K562 (cell line): ENCODE measurements around the gene RPL39. TPM values are rescaled to one million over a fixed set of nuclear protein-coding genes. Genes with fewer than 3 reads are reported as not detected.
"Not testable (repeated sequence)": the region's sequence is repeated elsewhere in the genome, so short reads cannot be mapped to it uniquely, and the experiment has no call there.

Experiments
- ATAC-seq: fragments of 200-7000 bp; cut with Tn5 transposase; 3 replicates; pipeline ENCODE4 v1.9.1; 2020; ENCODE audit warnings: moderate library complexity
- BruUV-seq: library from RNA; stranded (reverse); fragments of 400-500 nt; replicated peaks from 2 replicates; lab custom pipeline; 2021; lab: Mats Ljungman, UMichigan
- CTCF ChIA-PET: fragments of 300-600 bp; formaldehyde crosslinking; extraction: SDS; loops from one replicate; lab custom pipeline; 2021; ENCODE audit warnings: low intra/inter-chr PET ratio; lab: Yijun Ruan, JAX
- POLR2A ChIA-PET: fragments of 300-600, 350-650 bp; sonication (Branson Sonifier 250); formaldehyde crosslinking; extraction: SDS; loops from one replicate; lab custom pipeline; 2021; ENCODE audit warnings: antibody characterized with exemption, inconsistent platforms; lab: Yijun Ruan, JAX
- DNase-seq, 4 experiments: peaks; one replicate each; pipeline versions ENCODE4 v3.0.0 to v3.0.0-alpha.2; 2011 to 2018; ENCODE audit warnings: low spot score in 3 of 4, mixed read lengths in 3 of 4; ENCODE audit errors: extremely low read depth in 1 of 4
- FAIRE-seq: peaks from 2 replicates; lab custom pipeline; 2011; peaks lifted over from hg19 to GRCh38; lab: Jason Lieb, UNC
- H2AFZ ChIP-seq: 2 replicates; pipeline ENCODE4 v1.6.0; 2011; ENCODE audit warnings: low read depth, low read length, control low read depth, inconsistent platforms
- H3K27ac ChIP-seq: fragments of 200-600 bp; 3 replicates; pipeline ENCODE4 v1.8.0; 2011; ENCODE audit warnings: low read depth, mild to moderate bottlenecking, control low read depth, inconsistent platforms, low read length, moderate library complexity, mixed read lengths; ENCODE audit errors: extremely low read depth
- H3K27me3 ChIP-seq, 2 experiments: fragments of 300-600 bp in 1 of 2; 2 replicates in 1 of 2; 3 replicates in 1 of 2; pipeline versions ENCODE4 v1.6.0 to v1.8.0; 2011; ENCODE audit warnings: inconsistent platforms in 2 of 2, low read length in 2 of 2, mild to moderate bottlenecking in 1 of 2, mixed read lengths in 1 of 2, moderate library complexity in 1 of 2; ENCODE audit not compliant: control insufficient read depth in 2 of 2, insufficient read depth in 2 of 2
- H3K36me3 ChIP-seq: fragments of 300-600 bp; 3 replicates; pipeline ENCODE4 v1.8.0; 2011; ENCODE audit warnings: mild to moderate bottlenecking, low read length, inconsistent platforms; ENCODE audit not compliant: control insufficient read depth, insufficient read depth
- H3K4me1 ChIP-seq, 2 experiments: fragments of 200-600 bp in 1 of 2; replicated peaks in 1 of 2; 2 replicates in 1 of 2; 3 replicates in 1 of 2; pipeline versions ENCODE4 v1.5.1 to v1.8.0; 2011; ENCODE audit warnings: inconsistent platforms in 2 of 2, low read length in 2 of 2, mild to moderate bottlenecking in 1 of 2, mixed read lengths in 1 of 2, moderate library complexity in 1 of 2; ENCODE audit not compliant: control insufficient read depth in 2 of 2, insufficient read depth in 2 of 2
- H3K4me2 ChIP-seq: 2 replicates; pipeline ENCODE4 v1.6.1; 2011; ENCODE audit warnings: low read length, control low read depth, inconsistent platforms, mixed read lengths; ENCODE audit not compliant: insufficient read depth
- H3K4me3 ChIP-seq: fragments of 200-600 bp; sonication (generic), shearing (Covaris generic); 2 replicates; pipeline ENCODE4 v1.5.1; 2016; ENCODE audit warnings: control low read depth, inconsistent platforms
- H3K79me2 ChIP-seq: fragments of 200-600 bp; 3 replicates; pipeline ENCODE4 v1.8.0; 2011; ENCODE audit warnings: low read length, inconsistent platforms; ENCODE audit not compliant: control insufficient read depth, insufficient read depth
- H3K9ac ChIP-seq, 2 experiments: 2 replicates each; pipeline versions ENCODE4 v1.6.0 to v1.6.1; 2011; ENCODE audit warnings: low read depth in 2 of 2, low read length in 2 of 2, control low read depth in 1 of 2, inconsistent platforms in 1 of 2, mild to moderate bottlenecking in 1 of 2, mixed read lengths in 1 of 2; ENCODE audit not compliant: insufficient read depth in 1 of 2
- H3K9me1 ChIP-seq: one replicate; pipeline ENCODE4 v1.6.0; 2011; ENCODE audit warnings: inconsistent platforms, mild to moderate bottlenecking, low read length, moderate library complexity; ENCODE audit not compliant: control insufficient read depth, insufficient read depth
- H3K9me3 ChIP-seq: replicated peaks from 2 replicates; pipeline ENCODE4 v1.5.1; 2011; ENCODE audit warnings: low read depth, low read length, inconsistent platforms; ENCODE audit not compliant: control insufficient read depth, insufficient read depth
- H4K20me1 ChIP-seq: replicated peaks from 2 replicates; pipeline ENCODE4 v1.6.1; 2011; ENCODE audit warnings: low read length, inconsistent platforms, mixed read lengths; ENCODE audit not compliant: control insufficient read depth, insufficient read depth
- CREBBP ChIP-seq: IDR thresholded peaks from one replicate; pipeline ENCODE4 v1.6.1; 2012; ENCODE audit warnings: low read depth, mild to moderate bottlenecking, control low read depth, inconsistent platforms, low read length
- FOSL1 ChIP-seq: fragments of 200-800 bp; sonication (Bioruptor generic); conservative IDR thresholded peaks from 2 replicates; pipeline ENCODE4 v1.6.1; 2016; ENCODE audit warnings: missing genetic modification characterization, missing compliant biosample characterization
- FOXJ2 ChIP-seq: fragments of 200-800 bp; sonication (Bioruptor generic); IDR thresholded peaks from 2 replicates; pipeline ENCODE4 v1.6.1; 2016; ENCODE audit warnings: missing genetic modification characterization, missing compliant biosample characterization
- SPI1 ChIP-seq: IDR thresholded peaks from 2 replicates; pipeline ENCODE4 v1.6.1; 2011; ENCODE audit warnings: low read depth, low read length, control low read depth, borderline replicate concordance
- ZNF766 ChIP-seq: fragments of 200-800 bp; sonication (Bioruptor generic); conservative IDR thresholded peaks from 2 replicates; pipeline ENCODE4 v1.6.1; 2016; ENCODE audit warnings: missing genetic modification characterization, missing compliant biosample characterization
- WGBS: fragments of 100-300 bp; shearing (Covaris generic); methylation state at CpG from one replicate; pipeline ENCODE4 v1.1.6; 2016; ENCODE audit warnings: low coverage, mixed read lengths; ENCODE audit not compliant: insufficient coverage; ENCODE audit errors: missing lambda C conversion rate; 5-methylcytosine and 5-hydroxymethylcytosine counted together
- in situ Hi-C: fragments of 300-500 bp; cut with MboI; formaldehyde crosslinking; loops from 4 replicates; pipeline ENCODE4 v1.15.0; 2018; ENCODE audit warnings: inconsistent platforms, mixed read lengths
- intact Hi-C: fragments of 100-400 bp; cut with micrococcal nuclease; formaldehyde crosslinking; loops from 2 replicates; pipeline ENCODE4 v1.14.2; 2022
- polyA plus RNA-seq, 8 experiments: library from polyadenylated mRNA; depleted of rRNA in 4 of 8; stranded (reverse) in 5 of 8; unstranded in 3 of 8; fragments of >200 nt; fragmentation: Nextera tagmentation in 2 of 8; fragmentation: Illumina TruSeq in 1 of 8; extraction: Ambion mirVana in 2 of 8; extraction: Trizol in 1 of 8; gene quantifications; 2 replicates each; pipeline versions ENCODE4 v1.2.1 to v1.2.3, GENCODE V29; 2011 to 2014; ENCODE audit warnings: inconsistent platforms in 1 of 8, missing spikeins in 1 of 8
- total RNA-seq, 7 experiments: library from RNA; depleted of rRNA in 6 of 7; stranded (reverse); fragments of >200 nt in 6 of 7; fragmentation: Illumina TruSeq in 2 of 7; extraction: Trizol in 2 of 7; gene quantifications; 2 replicates each; pipeline versions ENCODE4 v1.2.1 to v1.2.3, GENCODE V29; 2011 to 2021; ENCODE audit warnings: low replicate concordance in 1 of 7

Gene RPL39
- total and polyA plus RNA-seq, 9 of the 15 experiments (the other 6 are each of a cell fraction or from before 2014, with no cell fraction given): 1,382 to 5,043 (median 3,226) TPM

DNA sequence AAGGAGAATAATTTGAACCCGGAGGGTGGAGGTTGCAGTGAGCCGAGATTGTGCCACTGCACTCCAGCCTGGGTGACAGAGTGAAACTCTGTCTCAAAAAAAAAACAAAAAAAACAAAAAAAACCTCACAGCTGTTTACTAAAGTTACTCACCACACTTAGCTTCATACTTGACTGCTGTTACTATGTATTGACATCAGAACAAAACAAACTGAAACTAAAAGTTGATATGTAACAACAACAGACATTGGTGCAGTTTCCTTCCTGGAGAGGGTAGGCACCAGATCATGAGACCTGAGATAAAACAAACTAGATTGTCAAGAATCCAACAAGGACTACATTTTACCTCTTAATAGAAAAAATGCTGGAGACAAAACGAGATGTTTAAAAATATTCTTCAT is 30.3 kb upstream of the RPL39 start:
- CTCF ChIA-PET, H3K27ac ChIP-seq, H2AFZ ChIP-seq: not testable (repeated sequence)

GRCh38 chrX:119817130-119817690 is 25.8 kb upstream of the RPL39 start:
- Histone ChIP-seq H3K9me3 (no peaks in the 10 kb centered on the region), H3K36me3 (no peaks in the 10 kb centered on the region), H3K9ac (no peak overlapping the region), H3K4me3 (no peak overlapping the region), H3K79me2 (no peaks in the 10 kb centered on the region), H3K27ac (no peak overlapping the region), H3K9me1 (no peaks in the 10 kb centered on the region), H4K20me1 (no peaks in the 10 kb centered on the region), H2AFZ (no peak overlapping the region), H3K27me3 (no peaks in the 10 kb centered on the region), H3K4me2 (no peak overlapping the region), H3K4me1 (no peaks in the 10 kb centered on the region)
- ChIA-PET POLR2A (interaction anchor here (0.7 to 1.9 kb wide), 3 partner anchors 10 to 145 kb away, joined by 3 to 11 read pairs (median 4); partner anchors contain the start of gene RPL39), CTCF (no interaction called here)
- DNase-seq: no peak
- 45% methylated on average over 4 of the region's 6 CpGs for WGBS
- ATAC-seq: no peak
- intact Hi-C loops: no loop called here
- FAIRE-seq: no peak
- TF ChIP-seq ZNF766 (peak; percentile 62; the same call in 1 of the 2 replicates), FOSL1 (tag) (peak; percentile 42; the same call in 1 of the 2 replicates), CREBBP (no peak), SPI1 (peak; percentile 53; the same call in 1 of the 2 replicates)
- in situ Hi-C loops: no loop called here
- no TSS peak for BruUV-seq

More for the DNA sequence above, 30.3 kb upstream of the RPL39 start:
- DNase-seq, FAIRE-seq, intact Hi-C loops, H3K4me1 ChIP-seq, H3K9me3 ChIP-seq, H4K20me1 ChIP-seq, H3K4me3 ChIP-seq, H3K36me3 ChIP-seq, H3K79me2 ChIP-seq, H3K4me2 ChIP-seq, H3K9ac ChIP-seq, in situ Hi-C loops, BruUV-seq, ATAC-seq, H3K27me3 ChIP-seq, H3K9me1 ChIP-seq, POLR2A ChIA-PET: not testable (repeated sequence)
- peak; percentile 79; the same call in 1 of the 2 replicates for TF ChIP-seq FOXJ2 (tag)
- 42% methylated on average over 3 of the region's 3 CpGs for WGBS
